GM21367 (cell line): ENCODE measurements around the gene SLC7A1.

Experiments
- ATAC-seq: cut with Tn5 transposase; IDR thresholded peaks from one replicate; pipeline ENCODE4 v1.9.1; 2021; ENCODE audit not compliant: unreplicated experiment

Gene SLC7A1

DNA sequence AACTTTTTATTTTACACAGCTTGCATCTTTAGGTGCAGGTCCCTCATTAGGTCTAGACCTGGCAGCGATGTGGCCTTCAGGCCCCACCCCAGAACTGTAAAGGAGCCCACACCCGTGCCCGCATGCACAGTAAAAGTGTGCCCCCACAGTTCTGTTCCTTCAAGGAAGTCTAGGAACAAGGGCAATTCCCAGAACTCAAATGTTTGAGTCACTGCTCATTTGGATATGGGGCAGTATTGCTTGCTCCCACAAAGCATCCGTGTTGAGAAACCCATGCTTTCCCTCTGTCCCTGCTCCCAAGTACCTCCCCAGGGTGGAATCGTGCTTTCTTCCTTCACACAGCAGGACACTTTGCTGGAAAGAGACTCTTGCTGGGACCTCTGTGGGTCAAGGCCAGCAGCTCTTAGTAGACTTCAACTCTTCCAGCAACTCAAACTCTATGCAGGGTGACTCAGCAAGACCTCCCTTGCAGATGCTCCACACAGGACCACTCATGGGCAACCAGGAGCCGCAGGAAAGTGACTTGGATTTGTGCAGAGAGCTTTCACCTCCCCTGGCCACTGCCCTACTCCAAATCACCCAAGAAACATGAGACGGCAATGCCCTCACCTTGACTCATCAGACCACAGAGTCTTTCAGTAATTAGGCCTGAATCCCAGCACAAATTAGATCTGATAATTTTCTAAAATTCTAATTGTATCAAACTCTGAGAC, 12.3 kb downstream of the SLC7A1 start:
- ATAC-seq: no peak

DNA sequence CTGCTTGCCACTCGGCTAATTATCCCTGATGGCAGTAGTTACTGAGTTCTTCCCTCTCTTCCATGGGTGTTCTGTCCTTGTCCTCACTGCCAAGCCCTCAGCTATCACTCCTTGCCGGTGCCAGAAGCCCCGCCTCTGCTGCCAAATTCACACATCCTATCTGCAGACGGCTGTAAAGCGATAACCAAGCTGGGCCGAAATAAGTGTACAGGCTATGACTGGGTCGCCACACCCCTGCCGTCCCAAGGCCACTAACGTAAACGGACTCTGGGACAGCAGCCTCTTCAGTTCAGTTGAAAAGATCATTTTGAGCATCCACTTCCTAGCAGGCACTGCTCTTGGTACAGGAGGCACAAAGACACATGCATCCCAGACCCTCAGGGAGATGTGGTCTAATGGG, 13.3 kb downstream of the SLC7A1 start:
- ATAC-seq: no peak

DNA sequence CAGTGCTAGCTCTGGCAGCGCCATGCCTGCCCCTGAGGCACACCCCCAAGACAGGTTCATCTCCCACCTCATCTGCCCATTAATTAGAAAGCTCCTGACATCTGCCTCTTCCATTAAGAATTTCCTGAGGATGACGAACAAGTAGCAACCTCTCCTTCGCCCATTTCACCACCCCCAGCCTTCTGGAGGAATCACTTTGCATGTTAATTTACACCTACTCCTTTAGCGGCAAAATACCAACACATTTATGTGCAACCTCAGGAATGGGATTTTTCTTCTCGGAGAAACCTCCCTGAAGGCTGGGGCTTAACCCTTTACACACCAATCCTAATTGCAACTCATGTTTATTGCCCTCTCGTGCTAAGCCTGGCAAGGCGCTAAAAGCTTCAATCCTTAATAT, 13.8 kb downstream of the SLC7A1 start:
- ATAC-seq: no peak

DNA sequence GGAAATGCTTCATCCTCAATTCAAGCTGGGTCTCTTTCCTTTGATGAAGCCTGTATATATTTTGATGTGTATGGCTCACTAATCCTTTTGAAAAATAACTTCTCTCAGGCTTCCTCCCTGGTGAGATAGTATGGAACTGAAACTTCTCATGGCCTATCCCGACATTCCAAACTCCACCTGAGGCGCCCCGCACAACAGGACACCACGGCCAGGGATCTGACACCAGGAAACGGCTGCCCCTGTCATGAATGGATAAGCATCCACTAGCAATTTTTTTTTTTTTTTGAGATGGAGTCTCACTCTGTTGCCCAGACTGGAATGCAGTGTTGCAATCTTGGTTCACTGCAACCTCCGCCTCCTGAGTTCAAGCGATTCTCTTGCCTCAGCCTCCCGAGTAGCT, 16.4 kb downstream of the SLC7A1 start:
- ATAC-seq: no peak

- ATAC-seq: no peak
Observed at GRCh38 chr13:29578300-29579085, 17.0 kb downstream of the SLC7A1 start.

DNA sequence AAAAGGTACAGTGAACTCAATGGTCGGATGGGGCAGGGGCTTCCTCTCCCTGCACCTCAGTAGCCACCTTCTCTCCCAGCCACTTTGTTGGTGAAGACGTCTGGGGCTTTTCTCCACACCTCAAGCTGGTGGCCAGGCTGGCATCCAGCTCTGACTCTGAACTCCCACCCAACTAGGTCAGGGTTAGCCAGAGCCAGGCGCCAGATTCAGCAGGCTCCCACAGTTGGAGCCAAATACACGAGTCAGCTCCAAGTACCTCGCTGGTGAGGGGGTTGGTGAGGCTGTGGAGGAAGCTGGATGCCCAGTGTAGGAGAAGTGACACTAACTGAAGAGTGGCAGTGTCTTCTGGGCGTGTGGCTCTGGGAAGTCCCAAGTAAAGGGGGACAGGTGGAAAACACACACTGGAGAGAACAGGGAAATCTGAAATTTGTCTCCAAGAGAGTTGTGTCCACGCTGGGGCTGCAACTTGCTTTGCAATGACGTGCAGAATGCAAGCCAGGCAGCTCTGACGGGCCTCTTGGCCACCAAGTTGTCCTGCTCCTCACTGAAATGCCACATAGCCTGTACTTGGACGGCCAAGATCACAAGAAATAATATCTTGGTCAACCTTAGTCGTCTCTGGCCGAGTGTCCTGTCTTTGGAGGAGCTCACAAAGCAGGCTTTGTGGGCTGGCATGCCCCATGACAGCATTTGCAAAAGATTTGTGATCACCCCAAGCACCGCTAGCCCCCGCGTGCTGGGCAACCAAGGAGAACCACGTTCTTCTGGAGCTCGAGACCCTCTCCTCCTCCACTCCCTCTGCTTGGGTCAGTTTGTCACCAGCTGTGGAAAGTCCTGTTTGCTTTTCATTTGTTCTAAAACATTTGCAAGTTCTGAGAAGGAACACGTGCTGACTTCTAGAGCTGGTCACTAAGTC, 18.1 kb downstream of the SLC7A1 start:
- no peak for ATAC-seq

- no peak for ATAC-seq
Observed at GRCh38 chr13:29576581-29576980, 18.9 kb downstream of the SLC7A1 start.

DNA sequence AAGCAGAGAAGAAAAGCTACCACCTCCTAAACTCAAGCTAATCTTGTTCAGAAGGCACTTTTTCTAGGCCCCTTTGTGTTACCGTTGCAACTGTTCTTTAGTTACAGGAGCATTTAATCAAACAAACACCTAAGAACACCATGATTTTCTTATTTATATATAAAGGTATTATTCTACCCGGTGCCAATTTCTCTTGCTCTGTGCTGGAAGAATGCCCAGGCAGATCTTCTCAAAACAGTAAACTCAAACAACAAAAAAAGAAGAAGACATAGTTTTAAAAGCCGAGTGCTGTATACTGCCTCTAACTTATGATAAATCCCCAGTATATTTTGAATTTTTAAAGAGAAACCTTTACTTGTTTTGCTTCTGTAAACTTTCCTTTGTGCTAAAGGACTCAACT, 20.4 kb downstream of the SLC7A1 start:
- ATAC-seq: no peak

DNA sequence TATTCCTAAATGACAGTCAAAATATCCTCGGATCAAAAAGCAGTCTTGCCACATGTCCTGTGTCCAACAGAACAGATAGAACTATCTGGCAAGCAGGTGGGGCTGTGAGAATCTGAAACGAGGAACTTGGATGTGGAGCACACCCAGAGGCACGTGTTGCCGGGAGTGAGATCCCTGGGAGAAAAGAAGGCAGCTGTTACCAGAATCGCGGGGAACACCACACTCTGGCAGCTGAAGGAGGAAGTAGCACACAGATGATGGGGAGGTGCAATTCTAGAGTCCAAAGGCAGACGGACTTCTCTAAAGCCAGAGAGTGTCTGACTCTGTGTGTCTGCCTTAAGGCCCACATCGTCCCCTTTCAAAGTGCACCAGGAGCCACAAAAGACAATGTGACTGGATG, 22.3 kb downstream of the SLC7A1 start:
- ATAC-seq: no peak

DNA sequence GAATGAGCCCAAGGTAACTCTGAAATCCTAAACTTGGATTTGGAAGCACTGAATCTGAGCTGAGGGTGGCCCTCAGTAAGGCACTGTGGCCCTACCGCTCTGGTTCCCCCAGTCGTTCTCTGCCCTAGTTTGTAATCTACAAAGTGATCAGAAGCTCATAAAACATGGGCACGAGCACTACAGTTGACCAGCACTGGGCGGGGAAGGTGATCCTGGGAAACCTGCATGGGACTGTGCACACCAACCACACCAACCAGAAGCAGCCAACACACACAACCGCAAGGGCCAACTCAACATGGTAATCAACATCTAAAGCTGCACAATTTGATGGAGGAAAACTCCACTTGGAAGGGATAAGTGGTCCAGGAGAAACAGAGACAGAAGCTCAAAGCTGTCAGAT, 22.9 kb downstream of the SLC7A1 start:
- no peak for ATAC-seq

DNA sequence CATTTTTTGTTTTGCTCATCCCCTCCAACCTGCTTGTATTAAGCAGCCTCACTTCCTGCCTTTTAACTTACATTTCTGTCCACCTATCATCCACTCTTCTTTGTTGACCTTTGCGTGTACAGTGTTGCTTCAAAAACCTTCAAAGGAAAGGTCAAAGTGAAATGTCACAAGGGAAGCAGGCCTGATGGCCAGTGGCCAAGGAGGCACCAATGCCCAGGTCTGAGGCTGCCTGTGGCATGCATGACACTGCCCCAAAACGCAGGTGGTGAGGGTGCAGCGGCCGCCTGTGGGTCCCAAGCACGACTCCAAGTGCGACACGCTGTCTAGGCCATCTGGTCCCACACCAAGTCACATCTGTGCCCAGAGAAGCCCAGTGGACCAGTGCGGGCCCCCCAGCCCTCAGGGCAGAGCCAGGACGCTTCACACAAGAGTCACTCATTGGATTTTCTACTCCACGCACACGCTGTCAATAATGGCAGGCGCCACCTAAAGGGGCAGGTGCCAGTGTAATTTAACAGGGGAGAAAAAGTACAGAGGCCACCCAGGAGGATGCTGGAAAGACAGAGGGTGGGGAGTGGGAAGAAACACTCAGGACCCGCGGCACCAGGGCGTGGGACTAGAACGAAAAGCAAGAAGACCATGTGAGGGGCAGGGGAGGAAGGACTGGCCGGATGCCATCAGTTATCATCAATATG, 23.5 kb downstream of the SLC7A1 start:
- no peak for ATAC-seq

DNA sequence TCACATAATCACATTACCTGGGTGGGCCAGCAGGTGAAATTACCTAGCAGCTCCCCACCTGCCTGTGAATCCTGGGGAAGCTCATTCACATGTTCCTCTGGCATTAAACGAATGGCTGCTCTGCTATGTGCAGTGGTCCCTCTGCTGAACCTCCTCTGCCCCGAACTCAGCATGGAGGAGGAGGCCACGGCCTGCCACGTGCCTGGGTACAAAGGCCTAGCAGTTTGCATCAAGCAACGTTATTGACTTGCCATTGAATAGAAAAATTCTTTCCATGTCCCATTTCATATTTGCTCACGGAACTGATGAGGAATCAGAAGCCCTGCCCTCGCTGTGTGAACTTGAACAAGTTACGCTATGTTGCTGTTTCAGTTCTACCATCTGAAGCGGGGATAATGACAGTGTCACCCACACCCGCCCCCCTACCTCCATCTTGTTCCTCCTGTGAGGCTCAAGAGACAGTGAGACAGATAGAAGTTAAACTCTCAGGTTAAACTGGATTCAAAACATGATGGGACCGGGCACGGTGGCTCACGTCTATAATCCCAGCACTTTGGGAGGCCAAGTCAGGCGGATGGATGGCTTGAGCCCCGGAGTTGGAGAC, 25.3 kb downstream of the SLC7A1 start:
- ATAC-seq: no peak

GRCh38 chr13:29569253-29570050, 26.0 kb downstream of the SLC7A1 start:
- no peak for ATAC-seq

DNA sequence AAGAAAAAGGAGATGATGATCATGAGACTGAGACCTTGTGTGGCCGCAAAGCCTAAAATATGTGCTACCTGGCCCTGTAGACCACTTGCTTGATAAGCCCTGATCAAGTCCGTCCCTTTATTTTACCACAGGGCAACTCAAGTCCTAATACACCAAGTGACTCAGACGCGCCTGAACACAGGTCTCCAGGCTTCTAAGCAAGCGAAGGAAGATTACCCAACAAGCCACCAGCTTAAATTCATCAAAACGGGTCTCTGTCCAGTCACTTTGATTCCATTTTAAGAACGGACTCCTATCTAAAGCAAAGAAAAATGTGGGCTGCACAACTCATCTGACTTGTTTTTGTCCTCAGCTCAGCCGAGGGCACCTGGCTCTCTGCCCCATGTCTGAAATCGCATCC, 26.8 kb downstream of the SLC7A1 start:
- ATAC-seq: no peak

DNA sequence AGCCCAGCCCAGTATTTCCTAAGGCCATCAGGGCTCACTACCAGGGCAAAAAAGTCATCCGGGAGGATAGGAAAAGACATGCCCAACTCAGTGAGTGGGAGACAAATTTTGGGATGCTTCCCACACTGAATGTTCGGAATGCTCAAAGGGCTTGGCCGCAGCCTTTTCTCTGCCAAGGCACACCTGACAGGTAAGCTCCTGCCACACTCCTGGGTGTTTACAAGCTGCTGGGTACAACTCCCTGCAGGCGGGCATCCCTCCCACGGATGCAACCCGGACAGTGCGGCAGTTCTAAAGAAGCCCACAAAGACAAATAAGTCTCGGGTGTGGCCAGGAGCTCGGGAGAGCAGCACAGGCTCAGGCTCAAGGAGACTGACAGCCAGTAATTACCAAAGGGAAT, 28.1 kb downstream of the SLC7A1 start:
- ATAC-seq: no peak

GRCh38 chr13:29566206-29566605, 29.3 kb downstream of the SLC7A1 start:
- ATAC-seq: no peak

- no peak for ATAC-seq
Observed at GRCh38 chr13:29564818-29565217, 30.7 kb downstream of the SLC7A1 start.

DNA sequence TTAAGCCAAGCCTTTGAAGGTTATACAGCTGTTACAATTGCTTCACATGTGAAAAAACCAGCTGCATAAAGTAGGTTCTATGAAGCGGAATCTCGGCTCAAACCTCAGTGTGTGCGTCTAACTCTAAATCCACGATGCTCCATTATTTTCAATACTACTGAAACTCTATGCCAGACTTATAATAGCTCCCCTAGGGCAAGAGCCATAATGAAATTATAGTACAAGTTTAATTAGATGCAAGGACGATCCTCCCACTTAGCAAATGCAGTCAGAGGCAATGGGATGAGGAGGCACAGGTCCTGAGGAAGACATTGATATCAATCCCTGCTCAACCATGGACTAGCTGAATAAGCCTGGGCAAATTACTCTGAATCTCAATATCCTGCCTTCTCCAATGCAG, 31.1 kb downstream of the SLC7A1 start:
- no peak for ATAC-seq

- no peak for ATAC-seq
Observed at GRCh38 chr13:29563941-29564340, 31.5 kb downstream of the SLC7A1 start.
